PC-9 (cell line): ENCODE measurements around the gene DOCK1.

Experiments used
- CTCF ChIP-seq: fragments of 200-600 bp; sonication (generic); conservative IDR thresholded peaks from 2 replicates; pipeline ENCODE4 v1.6.1; 2017; ENCODE audit warnings: mixed run types, antibody characterized with exemption, mild to moderate bottlenecking, moderate library complexity
- EZH2 ChIP-seq: fragments of 200-600 bp; sonication (generic); IDR thresholded peaks from 2 replicates; pipeline ENCODE4 v1.8.0; 2017; ENCODE audit warnings: antibody characterized with exemption, low read depth

- TF ChIP-seq CTCF (no peak), EZH2 (no peak)
Measured at GRCh38 chr10:127242914-127243313, 337.7 kb downstream of the DOCK1 start.
